Measurements from ENCODE around the gene TUBGCP6.

Gene TUBGCP6

GRCh38 chr22:50250249-50250554, 5.4 kb upstream of the TUBGCP6 start:
- TF ChIP-seq SIN3A (IDR thresholded peaks at IDR 0.05; ENCODE audit: borderline replicate concordance, insufficient read depth, low read length) = no peak
- no peak for TF ChIP-seq TAF1 (IDR thresholded peaks at IDR 0.05; ENCODE audit: borderline replicate concordance, insufficient read depth, low read length)
- no peak for TF ChIP-seq FOXP2 (optimal IDR thresholded peaks at IDR 0.05; ENCODE audit: borderline replicate concordance, extremely low read depth, extremely low read length, insufficient read depth)
- TF ChIP-seq POLR2AphosphoS5 (IDR thresholded peaks at IDR 0.05; ENCODE audit: low read depth, low read length) = no peak
- TF ChIP-seq, protein P1, sequence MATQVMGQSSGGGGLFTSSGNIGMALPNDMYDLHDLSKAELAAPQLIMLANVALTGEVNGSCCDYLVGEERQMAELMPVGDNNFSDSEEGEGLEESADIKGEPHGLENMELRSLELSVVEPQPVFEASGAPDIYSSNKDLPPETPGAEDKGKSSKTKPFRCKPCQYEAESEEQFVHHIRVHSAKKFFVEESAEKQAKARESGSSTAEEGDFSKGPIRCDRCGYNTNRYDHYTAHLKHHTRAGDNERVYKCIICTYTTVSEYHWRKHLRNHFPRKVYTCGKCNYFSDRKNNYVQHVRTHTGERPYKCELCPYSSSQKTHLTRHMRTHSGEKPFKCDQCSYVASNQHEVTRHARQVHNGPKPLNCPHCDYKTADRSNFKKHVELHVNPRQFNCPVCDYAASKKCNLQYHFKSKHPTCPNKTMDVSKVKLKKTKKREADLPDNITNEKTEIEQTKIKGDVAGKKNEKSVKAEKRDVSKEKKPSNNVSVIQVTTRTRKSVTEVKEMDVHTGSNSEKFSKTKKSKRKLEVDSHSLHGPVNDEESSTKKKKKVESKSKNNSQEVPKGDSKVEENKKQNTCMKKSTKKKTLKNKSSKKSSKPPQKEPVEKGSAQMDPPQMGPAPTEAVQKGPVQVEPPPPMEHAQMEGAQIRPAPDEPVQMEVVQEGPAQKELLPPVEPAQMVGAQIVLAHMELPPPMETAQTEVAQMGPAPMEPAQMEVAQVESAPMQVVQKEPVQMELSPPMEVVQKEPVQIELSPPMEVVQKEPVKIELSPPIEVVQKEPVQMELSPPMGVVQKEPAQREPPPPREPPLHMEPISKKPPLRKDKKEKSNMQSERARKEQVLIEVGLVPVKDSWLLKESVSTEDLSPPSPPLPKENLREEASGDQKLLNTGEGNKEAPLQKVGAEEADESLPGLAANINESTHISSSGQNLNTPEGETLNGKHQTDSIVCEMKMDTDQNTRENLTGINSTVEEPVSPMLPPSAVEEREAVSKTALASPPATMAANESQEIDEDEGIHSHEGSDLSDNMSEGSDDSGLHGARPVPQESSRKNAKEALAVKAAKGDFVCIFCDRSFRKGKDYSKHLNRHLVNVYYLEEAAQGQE (IDR thresholded peaks at IDR 0.05; ENCODE audit: insufficient read depth in 1 of 2, low read depth in 2 of 2, low read length in 2 of 2) = no peak

- no peak for TF ChIP-seq POLR2AphosphoS5 (IDR thresholded peaks at IDR 0.05; ENCODE audit: low read depth, low read length)
- no peak for TF ChIP-seq SIN3A (IDR thresholded peaks at IDR 0.05; ENCODE audit: borderline replicate concordance, insufficient read depth, low read length)
- TF ChIP-seq, protein P1 (IDR thresholded peaks at IDR 0.05; ENCODE audit: insufficient read depth in 1 of 2, low read depth in 2 of 2, low read length in 2 of 2) = no peak
- TF ChIP-seq FOXP2 (optimal IDR thresholded peaks at IDR 0.05; ENCODE audit: borderline replicate concordance, extremely low read depth, extremely low read length, insufficient read depth) = no peak
- TF ChIP-seq TAF1 (IDR thresholded peaks at IDR 0.05; ENCODE audit: borderline replicate concordance, insufficient read depth, low read length) = no peak
These were observed 4.8 kb upstream of the TUBGCP6 start for GRCh38 chr22:50249341-50250248.

- TF ChIP-seq TAF1 (IDR thresholded peaks at IDR 0.05; ENCODE audit: borderline replicate concordance, insufficient read depth, low read length) (no peak), SIN3A (IDR thresholded peaks at IDR 0.05; ENCODE audit: borderline replicate concordance, insufficient read depth, low read length) (no peak), FOXP2 (optimal IDR thresholded peaks at IDR 0.05; ENCODE audit: borderline replicate concordance, extremely low read depth, extremely low read length, insufficient read depth) (no peak), POLR2AphosphoS5 (IDR thresholded peaks at IDR 0.05; ENCODE audit: low read depth, low read length) (no peak)
- TF ChIP-seq, protein P1 (IDR thresholded peaks at IDR 0.05; ENCODE audit: insufficient read depth in 1 of 2, low read depth in 2 of 2, low read length in 2 of 2) = no peak
These were observed 3.6 kb upstream of the TUBGCP6 start for GRCh38 chr22:50248196-50249081.

GRCh38 chr22:50247748-50248147, 2.9 kb upstream of the TUBGCP6 start:
- TF ChIP-seq, protein P1 (IDR thresholded peaks at IDR 0.05; ENCODE audit: insufficient read depth in 1 of 2, low read depth in 2 of 2, low read length in 2 of 2) = no peak
- no peak for TF ChIP-seq SIN3A (IDR thresholded peaks at IDR 0.05; ENCODE audit: borderline replicate concordance, insufficient read depth, low read length)
- TF ChIP-seq FOXP2 (optimal IDR thresholded peaks at IDR 0.05; ENCODE audit: borderline replicate concordance, extremely low read depth, extremely low read length, insufficient read depth) = no peak
- TF ChIP-seq TAF1 (IDR thresholded peaks at IDR 0.05; ENCODE audit: borderline replicate concordance, insufficient read depth, low read length) = no peak
- no peak for TF ChIP-seq POLR2AphosphoS5 (IDR thresholded peaks at IDR 0.05; ENCODE audit: low read depth, low read length)
